CD4-positive, alpha-beta T cell treated with Interleukin-6 at 100 ng/mL for 8 hours (primary cell): ENCODE results near the gene ZNF385A.
A peak's percentile ranks its signal among the peaks of the same experiment; 100 is the strongest.
"Not testable (repeated sequence)": the region's sequence is repeated elsewhere in the genome, so short reads cannot be mapped to it uniquely, and the experiment has no call there.

Experiments used
- DNase-seq: peaks from one replicate; pipeline ENCODE4 v3.0.0-alpha.2; 2020; ENCODE audit warnings: mixed read lengths, low spot score

ZNF385A gene

GRCh38 chr12:54325442-54326109, 59.0 kb downstream of the ZNF385A start:
- not testable (repeated sequence) for DNase-seq

DNA sequence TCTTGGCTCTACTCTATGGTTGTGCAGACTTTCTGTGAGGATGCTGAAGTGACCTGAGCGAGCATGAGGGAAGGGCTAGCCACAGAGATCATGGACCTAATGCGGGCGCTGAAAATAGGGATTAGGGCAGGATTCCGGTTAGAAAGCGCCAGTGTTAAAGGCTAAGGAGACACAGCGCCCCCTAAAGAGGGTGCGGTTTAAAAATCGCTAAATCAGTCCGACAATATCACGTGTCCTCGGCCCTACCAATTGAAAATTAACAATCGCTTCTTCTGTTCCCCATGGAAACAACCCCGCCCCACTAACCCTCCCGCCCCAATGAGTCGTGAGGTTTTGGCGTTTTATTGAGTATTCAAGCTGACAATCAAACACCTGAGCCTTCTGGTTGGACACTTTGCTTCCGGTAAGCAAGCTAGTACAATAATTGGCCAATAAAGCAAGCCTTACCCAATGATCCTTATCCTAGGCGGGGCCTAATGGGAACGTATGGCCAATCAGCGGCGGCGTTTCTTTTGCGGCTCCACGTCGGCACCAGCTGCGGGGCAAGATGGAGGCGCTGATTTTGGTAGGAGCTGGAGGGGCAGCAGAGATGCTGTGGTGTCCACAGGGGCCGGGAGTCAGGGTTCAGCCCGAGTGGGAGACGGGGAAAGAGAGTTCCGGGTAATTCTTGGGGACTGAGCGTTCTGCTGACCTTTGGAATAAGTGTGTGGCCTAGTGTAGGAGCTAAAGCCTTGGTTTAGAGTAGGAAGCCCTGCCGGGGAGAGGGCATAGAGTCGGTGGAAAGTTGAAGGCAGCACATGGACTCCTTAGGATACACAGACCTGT, 59.7 kb downstream of the ZNF385A start, which contains the start of gene COPZ1:
Gene COPZ1, plus strand, starts transcription at position 515 of the 825 bp plus-strand sequence. Its CDS starts 33 bp downstream, at position 548.
- peak; percentile 97 for DNase-seq

DNA sequence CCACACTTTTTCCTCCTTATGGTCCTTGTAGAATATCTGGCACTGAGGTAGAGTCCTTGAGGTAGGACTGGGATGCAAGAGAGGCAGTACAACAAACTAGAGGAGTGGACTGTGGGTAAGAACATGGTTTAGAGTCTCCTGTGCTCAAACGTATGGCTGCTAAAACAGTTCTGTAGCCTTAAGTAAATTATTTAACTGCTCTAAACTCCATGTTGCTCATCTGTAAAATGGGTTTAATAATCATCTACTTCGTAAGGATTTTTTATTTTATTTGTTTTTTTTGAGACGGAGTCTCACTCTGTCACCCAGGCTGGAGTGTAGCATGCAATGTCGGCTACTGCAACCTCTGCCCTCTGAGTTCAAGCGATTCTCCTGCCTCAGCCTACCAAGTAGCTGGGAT, 63.2 kb downstream of the ZNF385A start:
- DNase-seq: no peak
